H1 (cell line): ENCODE measurements around the gene OR52E4. TPM values are rescaled to one million over a fixed set of nuclear protein-coding genes. Genes with fewer than 3 reads are reported as not detected.

Source experiments
- CTCF ChIA-PET: fragments of 300-600 bp; sonication (Branson Sonifier 250); formaldehyde crosslinking; loops from one replicate; lab custom pipeline; 2021; ENCODE audit not compliant: partially characterized antibody; lab: Charles Lee
- POLR2A ChIA-PET: fragments of 300-600 bp; sonication (Branson Sonifier 250); formaldehyde crosslinking; loops from one replicate; lab custom pipeline; 2021; ENCODE audit warnings: inconsistent platforms; ENCODE audit not compliant: partially characterized antibody; lab: Charles Lee
- DNase-seq, 2 experiments: peaks; one replicate each; pipeline versions ENCODE4 v3.0.0 to v3.0.0-alpha.2; 2010 to 2022; ENCODE audit warnings: low spot score in 2 of 2, low read depth in 1 of 2, mixed read lengths in 1 of 2
- FAIRE-seq: peaks from 2 replicates; lab custom pipeline; 2011; peaks lifted over from hg19 to GRCh38; lab: Jason Lieb, UNC
- H2AFZ ChIP-seq: 2 replicates; pipeline ENCODE4 v1.8.1; 2012; ENCODE audit warnings: low read length, inconsistent platforms
- H2AK5ac ChIP-seq: 2 replicates; pipeline ENCODE4 v1.6.1; 2013; ENCODE audit warnings: low read depth, low read length
- H2BK120ac ChIP-seq: replicated peaks from 2 replicates; pipeline ENCODE3; 2013; ENCODE audit warnings: low read depth, low read length, inconsistent platforms
- H2BK12ac ChIP-seq: 2 replicates; pipeline ENCODE4 v1.6.1; 2013; ENCODE audit warnings: low read depth, low read length
- H2BK15ac ChIP-seq: 2 replicates; pipeline ENCODE4 v1.6.1; 2013; ENCODE audit warnings: low read length
- H2BK20ac ChIP-seq: 2 replicates; pipeline ENCODE4 v1.6.1; 2013; ENCODE audit warnings: low read length
- H2BK5ac ChIP-seq: 2 replicates; pipeline ENCODE4 v1.6.1; 2013; ENCODE audit warnings: low read depth, low read length
- H3K14ac ChIP-seq: 2 replicates; pipeline ENCODE4 v1.6.1; 2013; ENCODE audit warnings: inconsistent platforms; ENCODE audit not compliant: insufficient read length
- H3K18ac ChIP-seq: 2 replicates; pipeline ENCODE4 v1.6.1; 2013; ENCODE audit warnings: low read length; ENCODE audit errors: extremely low read depth
- H3K23ac ChIP-seq: 2 replicates; pipeline ENCODE4 v1.6.1; 2013; ENCODE audit warnings: inconsistent platforms; ENCODE audit not compliant: insufficient read length
- H3K23me2 ChIP-seq: 2 replicates; pipeline ENCODE4 v1.6.1; 2013; ENCODE audit warnings: low read depth, low read length
- H3K27ac ChIP-seq: 2 replicates; pipeline ENCODE4 v1.6.1; 2011; ENCODE audit warnings: low read depth, low read length, inconsistent platforms
- H3K27me3 ChIP-seq, 4 experiments: replicated peaks in 1 of 4; 1 replicate in 1 of 4; 2 replicates in 3 of 4; pipeline versions ENCODE4 v1.6.1 to v1.8.1; 2011 to 2013; ENCODE audit warnings: low read length in 3 of 4, mild to moderate bottlenecking in 3 of 4, inconsistent platforms in 2 of 4, mixed read lengths in 2 of 4, moderate library complexity in 1 of 4; ENCODE audit not compliant: control insufficient read depth in 3 of 4, insufficient read depth in 3 of 4; ENCODE audit errors: extremely low read depth in 1 of 4
- H3K36me3 ChIP-seq, 4 experiments: 2 replicates each; pipeline versions ENCODE4 v1.6.1 to v1.8.1; 2011 to 2013; ENCODE audit warnings: mild to moderate bottlenecking in 4 of 4, low read length in 3 of 4, moderate library complexity in 2 of 4, control low read depth in 1 of 4, inconsistent platforms in 1 of 4; ENCODE audit not compliant: insufficient read depth in 4 of 4, control insufficient read depth in 2 of 4
- H3K4ac ChIP-seq: replicated peaks from 2 replicates; pipeline ENCODE3; 2013; ENCODE audit warnings: low read length, low read depth, mixed read lengths, inconsistent platforms; ENCODE audit not compliant: insufficient read length
- H3K4me1 ChIP-seq, 4 experiments: replicated peaks in 1 of 4; 1 replicate in 1 of 4; 2 replicates in 3 of 4; pipeline versions ENCODE4 v1.6.1 to v1.8.1; 2011 to 2013; ENCODE audit warnings: low read length in 3 of 4, inconsistent platforms in 2 of 4, mixed read lengths in 1 of 4; ENCODE audit not compliant: insufficient read depth in 4 of 4, control insufficient read depth in 3 of 4
- H3K4me2 ChIP-seq, 2 experiments: 2 replicates each; pipeline versions ENCODE4 v1.6.1 to v1.8.1; 2011 to 2013; ENCODE audit warnings: low read depth in 2 of 2, low read length in 2 of 2, control low read depth in 1 of 2, inconsistent platforms in 1 of 2, mild to moderate bottlenecking in 1 of 2; ENCODE audit not compliant: insufficient read depth in 1 of 2
- H3K4me3 ChIP-seq, 4 experiments: fragments of 200-600, 300-600 bp in 1 of 4; sonication (generic), shearing (Covaris generic), sonication (Bioruptor Twin) in 1 of 4; 2 replicates each; pipeline versions ENCODE4 v1.5.1 to v1.8.1; 2011 to 2016; ENCODE audit warnings: low read length in 4 of 4, low read depth in 3 of 4, control low read depth in 2 of 4, inconsistent platforms in 2 of 4, mild to moderate bottlenecking in 2 of 4, mixed read lengths in 1 of 4, moderate library complexity in 1 of 4; ENCODE audit not compliant: insufficient read depth in 2 of 4; ENCODE audit errors: extremely low read depth in 1 of 4
- H3K56ac ChIP-seq: replicated peaks from 2 replicates; pipeline ENCODE3; 2013; ENCODE audit warnings: low read depth, mild to moderate bottlenecking, mixed read lengths, low read length, inconsistent platforms; ENCODE audit not compliant: insufficient read length
- H3K79me1 ChIP-seq: 2 replicates; pipeline ENCODE4 v1.6.1; 2013; ENCODE audit warnings: low read depth, low read length, control low read depth
- H3K79me2 ChIP-seq, 2 experiments: 2 replicates each; pipeline versions ENCODE4 v1.6.1 to v1.8.1; 2012 to 2013; ENCODE audit warnings: low read length in 2 of 2, mild to moderate bottlenecking in 2 of 2, inconsistent platforms in 1 of 2; ENCODE audit not compliant: insufficient read depth in 2 of 2, control insufficient read depth in 1 of 2
- H3K9ac ChIP-seq, 4 experiments: replicated peaks in 1 of 4; 1 replicate in 1 of 4; 2 replicates in 3 of 4; pipeline versions ENCODE4 v1.6.1 to v1.8.1; 2011 to 2013; ENCODE audit warnings: low read depth in 3 of 4, low read length in 3 of 4, control low read depth in 2 of 4, mild to moderate bottlenecking in 2 of 4, moderate library complexity in 2 of 4, inconsistent platforms in 1 of 4; ENCODE audit errors: extremely low read depth in 1 of 4
- H3K9me3 ChIP-seq, 2 experiments: 2 replicates each; pipeline versions ENCODE4 v1.6.1 to v1.8.1; 2012 to 2013; ENCODE audit warnings: mild to moderate bottlenecking in 2 of 2, moderate library complexity in 2 of 2, control low read depth in 1 of 2, inconsistent platforms in 1 of 2, low read depth in 1 of 2, low read length in 1 of 2, mixed read lengths in 1 of 2; ENCODE audit not compliant: insufficient read depth in 2 of 2
- H4K20me1 ChIP-seq, 2 experiments: replicated peaks in 1 of 2; 2 replicates each; pipeline versions ENCODE3 to v1.8.1; 2011 to 2013; ENCODE audit warnings: inconsistent platforms in 2 of 2, low read length in 2 of 2, mild to moderate bottlenecking in 1 of 2; ENCODE audit not compliant: insufficient read depth in 2 of 2, control insufficient read depth in 1 of 2
- H4K5ac ChIP-seq: 2 replicates; pipeline ENCODE4 v1.6.1; 2013; ENCODE audit warnings: low read length, low read depth, mixed read lengths, inconsistent platforms; ENCODE audit not compliant: insufficient read length
- H4K8ac ChIP-seq: 2 replicates; pipeline ENCODE4 v1.8.0; 2013; ENCODE audit warnings: mild to moderate bottlenecking, moderate library complexity, low read length, inconsistent platforms; ENCODE audit not compliant: insufficient read depth; ENCODE audit errors: extremely low read depth
- H4K91ac ChIP-seq: replicated peaks from 2 replicates; pipeline ENCODE3; 2013; ENCODE audit warnings: low read length, mixed read lengths, inconsistent platforms; ENCODE audit not compliant: insufficient read length
- BACH1 ChIP-seq: IDR thresholded peaks from 2 replicates; pipeline ENCODE4 v1.6.1; 2012; ENCODE audit warnings: low read length, improper control_type of control experiment
- BCL11A ChIP-seq, 2 experiments: IDR thresholded peaks; one replicate each; pipeline ENCODE4 v1.6.1; 2011; ENCODE audit warnings: low read depth in 2 of 2, low read length in 2 of 2, mild to moderate bottlenecking in 2 of 2
- E2F6 ChIP-seq: IDR thresholded peaks from 2 replicates; pipeline ENCODE4 v1.6.1; 2012; ENCODE audit warnings: inconsistent platforms
- MAFK ChIP-seq: IDR thresholded peaks from 2 replicates; pipeline ENCODE4 v1.6.1; 2012; ENCODE audit warnings: low read depth, mild to moderate bottlenecking, improper control_type of control experiment, low read length
- RXRA ChIP-seq: IDR thresholded peaks from 2 replicates; pipeline ENCODE4 v1.6.1; 2011; ENCODE audit warnings: low read depth, mild to moderate bottlenecking, low read length, moderate library complexity; ENCODE audit not compliant: insufficient read depth
- YY1 ChIP-seq: IDR thresholded peaks from 2 replicates; pipeline ENCODE4 v1.6.1; 2011; ENCODE audit warnings: low read depth, mild to moderate bottlenecking, low read length
- WGBS, 2 experiments: shearing (Covaris generic) in 1 of 2; methylation state at CpG; one replicate each; pipeline versions ENCODE4 v1.1.6 to v1.1.7; 2013 to 2015; ENCODE audit warnings: low lambda C conversion rate in 2 of 2, mixed read lengths in 2 of 2, inconsistent platforms in 1 of 2, low coverage in 1 of 2, missing lambda C conversion rate in 1 of 2; ENCODE audit not compliant: insufficient replicate concordance in 2 of 2, insufficient coverage in 1 of 2, insufficient read length in 1 of 2; ENCODE audit errors: extremely low coverage in 1 of 2, missing lambda C conversion rate in 1 of 2; 5-methylcytosine and 5-hydroxymethylcytosine counted together
- polyA plus RNA-seq, 7 experiments: library from polyadenylated mRNA; depleted of rRNA in 3 of 7; stranded (reverse) in 5 of 7; unstranded in 2 of 7; fragments of >200 nt in 5 of 7; fragments of 200-250 nt in 2 of 7; gene quantifications; 1 replicate in 5 of 7; 2 replicates in 1 of 7; 4 replicates in 1 of 7; pipeline versions ENCODE4 v1.2.1 to v1.2.3, GENCODE V29; 2011 to 2013; ENCODE audit warnings: missing spikeins in 2 of 7, mixed read lengths in 2 of 7
- total RNA-seq: library from RNA; stranded (reverse); fragmentation: NEBNext Ultra II Directional; extraction: Animal tissue kit (Norgen Biotek cat#: 25700); gene quantifications from 2 replicates; pipeline ENCODE4 v1.2.1, GENCODE V29; 2021

OR52E4 gene
- total and polyA plus RNA-seq, 2 of the 8 experiments (the other 6 are each of a cell fraction or from before 2014, with no cell fraction given) = not detected

GRCh38 chr11:5928271-5928670 is 47.8 kb downstream of the OR52E4 start:
- H2BK5ac ChIP-seq = no peak overlapping the region
- H4K91ac ChIP-seq = no peak overlapping the region
- H3K23ac ChIP-seq = no peak overlapping the region
- H2BK12ac ChIP-seq = no peak overlapping the region
- WGBS, 2 experiments = 97% methylated on average over 17 of the region's 17 CpGs; no CpG with 5 or more reads in 1 of the 2 experiments
- H3K27me3 ChIP-seq = no peaks in the 10 kb centered on the region; a peak in 2 of 7 replicates
- DNase-seq (no peak), FAIRE-seq (no peak)
- no peak overlapping the region for H4K5ac ChIP-seq
- ChIA-PET CTCF (no interaction called here), POLR2A (no interaction called here)
- H3K79me1 ChIP-seq = no peaks in the 10 kb centered on the region
- no peaks in the 10 kb centered on the region for H3K4me1 ChIP-seq
- H3K56ac ChIP-seq = no peak overlapping the region
- no peak overlapping the region for H2BK120ac ChIP-seq
- H3K36me3 ChIP-seq = no peaks in the 10 kb centered on the region
- H4K20me1 ChIP-seq = no peaks in the 10 kb centered on the region
- no peak overlapping the region for H3K4me3 ChIP-seq
- no peaks in the 10 kb centered on the region for H3K79me2 ChIP-seq
- no peak overlapping the region for H3K14ac ChIP-seq
- no peak overlapping the region for H2AK5ac ChIP-seq
- no peak overlapping the region for H3K18ac ChIP-seq
- no peak overlapping the region for H4K8ac ChIP-seq
- H3K27ac ChIP-seq = no peak overlapping the region
- no peak overlapping the region for H2AFZ ChIP-seq
- H3K4ac ChIP-seq = no peak overlapping the region
- H3K9ac ChIP-seq = no peak overlapping the region
- no peak overlapping the region for H2BK20ac ChIP-seq
- H3K4me2 ChIP-seq = no peak overlapping the region
- no peak overlapping the region for H2BK15ac ChIP-seq
- TF ChIP-seq BCL11A (IDR thresholded peaks at IDR 0.05; ENCODE audit: low read depth in 2 of 2, low read length in 2 of 2) (no peak), BACH1 (peak; percentile 97), YY1 (peak; percentile 89), E2F6 (peak; percentile 91), MAFK (peak; percentile 91), RXRA (no peak)
- H3K9me3 ChIP-seq = peaks cover 0 to 10% of the 10 kb centered on the region in 2 experiments; a peak in 2 of 4 replicates
- H3K23me2 ChIP-seq = 0 out of 2 replicates have a peak, but pooled peaks cover 1% of the 10 kb centered on the region
